Fibroblast of skin of left biceps (primary cell): Measurements from ENCODE around the gene WEE1.
"Not testable (repeated sequence)": the region's sequence is repeated elsewhere in the genome, so short reads cannot be mapped to it uniquely, and the experiment has no call there.

Experiments
- DNase-seq, 2 experiments: peaks; one replicate each; pipeline ENCODE4 v3.0.0-alpha.2; 2013; ENCODE audit warnings: low read depth in 2 of 2

Gene WEE1

DNA sequence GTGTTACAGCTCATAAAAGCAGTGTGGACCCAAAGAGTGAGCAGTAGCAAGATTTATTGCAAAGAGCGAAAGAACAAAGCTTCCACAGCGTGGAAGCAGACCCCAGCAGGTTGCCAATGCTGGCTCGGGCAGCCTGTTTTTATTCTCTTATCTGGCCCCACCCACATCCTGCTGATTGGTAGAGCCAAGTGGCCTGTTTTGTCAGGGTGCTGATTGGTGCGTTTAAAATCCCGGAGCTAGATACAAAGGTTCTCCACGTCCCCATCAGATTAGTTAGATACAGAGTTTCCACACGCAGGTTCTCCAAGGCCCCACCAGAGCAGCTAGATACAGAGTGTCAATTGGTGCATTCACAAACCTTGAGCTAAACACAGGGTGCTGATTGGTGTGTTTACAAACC, 48.9 kb downstream of the WEE1 start:
- DNase-seq = not testable (repeated sequence)

DNA sequence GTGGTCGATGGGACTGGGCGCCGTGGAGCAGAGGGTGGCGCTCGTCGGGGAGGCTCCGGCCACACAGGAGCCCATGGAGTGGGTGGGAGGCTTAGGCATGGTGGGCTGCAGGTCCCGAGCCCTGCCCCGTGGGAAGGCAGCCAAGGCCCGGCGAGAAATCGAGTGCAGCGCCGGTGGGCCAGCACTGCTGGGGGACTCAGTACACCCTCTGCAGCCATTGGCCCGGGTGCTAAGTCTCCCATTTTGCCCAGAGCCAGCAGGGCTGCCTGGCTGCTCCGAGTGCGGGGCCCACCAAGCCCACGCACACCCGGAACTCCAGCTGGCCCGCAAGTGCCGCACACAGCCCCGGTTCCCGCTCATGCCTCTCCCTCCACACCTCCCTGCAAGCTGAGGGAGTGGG, 49.6 kb downstream of the WEE1 start:
- DNase-seq = not testable (repeated sequence)

DNA sequence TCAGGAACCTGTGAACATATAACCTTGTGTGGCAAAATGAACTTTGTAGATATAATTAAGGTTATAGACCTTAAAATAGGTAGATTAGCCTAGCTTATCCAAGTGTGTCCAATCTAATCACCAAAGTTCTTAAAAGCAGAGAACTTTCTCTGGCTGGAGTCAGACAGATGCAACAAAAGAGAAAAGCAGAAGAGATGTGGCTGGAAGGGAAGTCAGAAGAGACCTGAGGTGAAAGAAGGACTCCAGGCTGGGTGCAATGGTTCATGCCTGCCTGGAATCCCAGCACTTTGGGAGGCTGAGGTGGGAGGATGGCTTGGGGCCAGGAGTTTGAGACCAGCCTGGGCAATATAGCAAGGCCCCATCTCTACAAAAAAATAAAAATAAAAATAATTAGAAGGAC, 51.0 kb downstream of the WEE1 start:
- DNase-seq = no peak

GRCh38 chr11:9625162-9625561, 51.7 kb downstream of the WEE1 start:
- no peak for DNase-seq

GRCh38 chr11:9625728-9626127, 52.3 kb downstream of the WEE1 start:
- no peak for DNase-seq

GRCh38 chr11:9626496-9627394, 53.3 kb downstream of the WEE1 start:
- DNase-seq = no peak

- no peak for DNase-seq
Measured at GRCh38 chr11:9629064-9629463, 55.6 kb downstream of the WEE1 start.

DNA sequence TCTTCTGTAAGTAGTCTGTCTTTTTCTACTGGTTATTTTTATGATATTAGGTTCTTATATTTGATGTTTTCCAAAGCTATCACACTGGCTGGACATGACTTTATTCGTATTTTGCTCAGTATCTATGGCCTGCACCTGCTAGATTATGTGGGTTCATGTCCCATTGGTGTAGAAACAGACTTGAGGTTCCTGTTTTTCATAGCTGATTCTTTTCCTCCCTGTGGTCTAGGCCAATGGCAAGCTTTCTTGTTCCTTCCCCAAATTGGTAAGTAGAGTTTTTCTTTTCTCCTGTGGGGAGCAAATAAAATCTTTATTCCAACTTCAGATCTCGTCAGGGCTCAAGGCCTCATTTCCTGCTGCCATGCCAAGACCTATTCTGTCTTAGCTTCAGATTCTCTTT, 60.2 kb downstream of the WEE1 start:
- no peak for DNase-seq

DNA sequence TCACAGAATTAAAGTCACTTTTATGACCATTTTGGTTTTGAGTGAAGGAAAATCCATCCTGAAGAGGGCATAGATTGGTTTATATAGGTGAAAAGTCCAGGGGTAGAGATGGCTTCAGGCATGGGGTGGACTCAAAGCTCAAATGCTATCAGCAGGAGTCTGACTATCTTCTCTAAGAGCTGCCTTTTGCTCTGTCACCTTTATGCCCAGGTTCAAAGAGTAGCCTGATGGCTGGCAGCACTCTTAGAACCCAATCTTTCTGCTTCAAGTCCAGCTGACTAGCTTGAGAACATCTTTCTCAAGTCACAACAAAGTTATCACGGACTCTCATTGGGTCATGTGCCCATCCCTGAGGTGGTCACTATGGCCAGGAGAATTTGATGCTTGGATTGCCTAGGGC, 63.2 kb downstream of the WEE1 start:
- no peak for DNase-seq

DNA sequence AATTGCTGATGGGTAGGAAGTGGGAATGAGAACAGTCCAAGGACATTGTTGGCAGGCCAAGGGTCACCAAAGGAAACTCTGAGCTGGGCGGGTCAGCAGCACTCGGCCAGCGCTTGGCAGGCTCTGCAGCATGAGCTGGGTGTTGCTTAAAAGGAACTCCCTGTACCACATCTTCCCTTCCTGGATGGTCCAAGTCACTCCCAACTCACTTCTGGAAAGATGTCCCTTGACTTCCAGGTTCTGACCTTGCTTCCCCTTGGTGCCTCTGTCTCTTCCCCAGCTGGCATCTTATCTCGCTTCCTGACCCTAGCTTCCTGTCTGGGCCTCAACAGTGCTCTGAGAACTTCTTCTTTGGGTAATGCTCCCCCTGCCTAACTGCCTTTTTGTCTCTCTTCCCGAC, 65.6 kb downstream of the WEE1 start:
- no peak for DNase-seq
